ENCODE measurements around the gene SEC22C. TPM values are rescaled to one million over a fixed set of nuclear protein-coding genes. Genes with fewer than 3 reads are reported as not detected.
"Not testable (repeated sequence)": the region's sequence is repeated elsewhere in the genome, so short reads cannot be mapped to it uniquely, and the experiment has no call there.

The SEC22C gene
- total RNA-seq, 2 donors from 2014 or later, result 78.0 to 120 TPM

GRCh38 chr3:42557854-42558253 lies 23.9 kb downstream of the SEC22C start:
- no peak for DNase-seq (ENCODE audit: low spot score)
- H3K4me3 ChIP-seq, result no peak overlapping the region
- TF ChIP-seq CTCF (IDR thresholded peaks at IDR 0.05), result peak in 2 of 4 experiments; percentile 11 to 32
- no peak for TF ChIP-seq POLR2A (IDR thresholded peaks at IDR 0.05)
- peaks cover 1% of the 10 kb centered on the region for H3K4me1 ChIP-seq (replicated peaks)
- H3K36me3 ChIP-seq, result peaks cover 0 to 4% of the 10 kb centered on the region in 2 donors
- intact Hi-C loops (cut with DNase I), result no loop called here
- H3K27ac ChIP-seq, result no peak overlapping the region
- H3K27me3 ChIP-seq (replicated peaks; ENCODE audit: insufficient read depth), result no peaks in the 10 kb centered on the region
- no peaks in the 10 kb centered on the region for H3K9me3 ChIP-seq

GRCh38 chr3:42556817-42557216 lies 24.9 kb downstream of the SEC22C start:
- WGBS, result 95% methylated on average over 6 of the region's 6 CpGs
- H3K9me3 ChIP-seq; DNase-seq (ENCODE audit: low spot score); H3K27ac ChIP-seq; H3K27me3 ChIP-seq (replicated peaks; ENCODE audit: insufficient read depth); H3K4me3 ChIP-seq; H3K36me3 ChIP-seq; H3K4me1 ChIP-seq (replicated peaks); intact Hi-C loops (cut with DNase I): not testable (repeated sequence)

GRCh38 chr3:42556089-42556632 lies 25.6 kb downstream of the SEC22C start:
- Histone ChIP-seq H3K4me1 (replicated peaks) (no peaks in the 10 kb centered on the region), H3K4me3 (no peak overlapping the region), H3K27me3 (replicated peaks; ENCODE audit: insufficient read depth) (no peaks in the 10 kb centered on the region), H3K27ac (no peak overlapping the region), H3K36me3 (peaks cover 0 to 4% of the 10 kb centered on the region in 2 donors), H3K9me3 (no peaks in the 10 kb centered on the region)
- DNase-seq (ENCODE audit: low spot score), result no peak
- 71% methylated on average over 3 of the region's 3 CpGs for WGBS
- intact Hi-C loops (cut with DNase I), result no loop called here
- TF ChIP-seq CTCF (IDR thresholded peaks at IDR 0.05) (no peak), POLR2A (IDR thresholded peaks at IDR 0.05) (no peak), POLR2AphosphoS5 (IDR thresholded peaks at IDR 0.05) (no peak)

- no peak for DNase-seq (ENCODE audit: low spot score)
- 19% methylated on average over 1 of the region's 1 CpG for WGBS
- H3K4me1 ChIP-seq (replicated peaks), result peaks cover 7% of the 10 kb centered on the region
- no peak overlapping the region for H3K27ac ChIP-seq
- no peaks in the 10 kb centered on the region for H3K9me3 ChIP-seq
- H3K27me3 ChIP-seq (replicated peaks; ENCODE audit: insufficient read depth), result no peaks in the 10 kb centered on the region
- no peak overlapping the region for H3K4me3 ChIP-seq
- intact Hi-C loops (cut with DNase I), result no loop called here
- TF ChIP-seq CTCF (IDR thresholded peaks at IDR 0.05) (no peak), POLR2AphosphoS5 (IDR thresholded peaks at IDR 0.05) (peak; percentile 42)
- H3K36me3 ChIP-seq, result peaks cover 0 to 4% of the 10 kb centered on the region in 2 donors
Observed at GRCh38 chr3:42552830-42553229, 28.9 kb downstream of the SEC22C start.

GRCh38 chr3:42550250-42550649 lies 31.5 kb downstream of the SEC22C start:
- Histone ChIP-seq H3K27me3 (replicated peaks; ENCODE audit: insufficient read depth) (no peaks in the 10 kb centered on the region), H3K4me3 (no peak overlapping the region), H3K36me3 (peaks cover 0 to 3% of the 10 kb centered on the region in 2 donors), H3K4me1 (replicated peaks) (peaks cover 26% of the 10 kb centered on the region), H3K9me3 (no peaks in the 10 kb centered on the region), H3K27ac (no peak overlapping the region)
- WGBS, result 77% methylated on average over 1 of the region's 1 CpG
- intact Hi-C loops (cut with DNase I), result no loop called here
- TF ChIP-seq POLR2AphosphoS5 (IDR thresholded peaks at IDR 0.05) (no peak), CTCF (IDR thresholded peaks at IDR 0.05) (no peak), POLR2A (IDR thresholded peaks at IDR 0.05) (no peak)
- no peak for DNase-seq (ENCODE audit: low spot score)

Measured in prostate gland (tissue), 2 donors.